LNCaP clone FGC (cell line): Measurements from ENCODE around the gene MAGEA3.
"Not testable (repeated sequence)": the region's sequence is repeated elsewhere in the genome, so short reads cannot be mapped to it uniquely, and the experiment has no call there.

Experiments used
- DNase-seq: peaks from one replicate; pipeline ENCODE4 v3.0.0-alpha.2; 2011; ENCODE audit warnings: low read depth
- H3K4me3 ChIP-seq: 2 replicates; pipeline ENCODE4 v1.5.1; 2011; ENCODE audit warnings: mild to moderate bottlenecking, low read depth, low read length, control low read depth
- CTCF ChIP-seq: IDR thresholded peaks from 2 replicates; pipeline ENCODE4 v1.5.1; 2012; ENCODE audit warnings: mild to moderate bottlenecking; ENCODE audit not compliant: control insufficient read depth, insufficient read depth; ENCODE audit errors: extremely low read depth

Gene MAGEA3

DNA sequence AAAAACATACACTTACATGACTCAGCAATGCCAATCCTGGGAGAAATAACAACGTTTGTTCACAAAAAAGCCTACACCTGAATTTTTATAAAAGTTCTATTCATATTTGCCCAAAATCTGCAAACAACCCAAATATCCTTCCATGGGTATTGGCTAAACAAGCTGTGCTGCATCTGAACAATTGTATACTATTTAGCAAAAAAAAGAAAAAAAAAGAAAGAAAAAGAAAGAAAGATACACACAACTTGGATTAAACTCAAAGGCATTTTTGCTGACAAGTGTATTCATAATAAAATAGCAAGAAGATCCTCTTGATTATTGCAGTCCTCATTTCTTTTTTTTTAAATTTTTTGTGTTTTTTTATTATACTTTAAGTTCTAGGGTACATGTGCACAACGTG lies 24.5 kb upstream of the MAGEA3 start:
- DNase-seq, result no peak
- H3K4me3 ChIP-seq, result no peak overlapping the region
- no peak for TF ChIP-seq CTCF

- not testable (repeated sequence) for DNase-seq, H3K4me3 ChIP-seq
Measured at GRCh38 chrX:152674652-152675051, 23.9 kb upstream of the MAGEA3 start.

- not testable (repeated sequence) for H3K4me3 ChIP-seq, DNase-seq
Measured at GRCh38 chrX:152681012-152681411, 17.6 kb upstream of the MAGEA3 start.

DNA sequence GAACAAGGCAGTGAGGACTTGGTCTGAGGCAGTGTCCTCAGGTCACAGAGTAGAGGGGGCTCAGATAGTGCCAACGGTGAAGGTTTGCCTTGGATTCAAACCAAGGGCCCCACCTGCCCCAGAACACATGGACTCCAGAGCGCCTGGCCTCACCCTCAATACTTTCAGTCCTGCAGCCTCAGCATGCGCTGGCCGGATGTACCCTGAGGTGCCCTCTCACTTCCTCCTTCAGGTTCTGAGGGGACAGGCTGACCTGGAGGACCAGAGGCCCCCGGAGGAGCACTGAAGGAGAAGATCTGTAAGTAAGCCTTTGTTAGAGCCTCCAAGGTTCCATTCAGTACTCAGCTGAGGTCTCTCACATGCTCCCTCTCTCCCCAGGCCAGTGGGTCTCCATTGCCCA lies 1.8 kb downstream of the MAGEA3 start:
- DNase-seq, H3K4me3 ChIP-seq: not testable (repeated sequence)

DNA sequence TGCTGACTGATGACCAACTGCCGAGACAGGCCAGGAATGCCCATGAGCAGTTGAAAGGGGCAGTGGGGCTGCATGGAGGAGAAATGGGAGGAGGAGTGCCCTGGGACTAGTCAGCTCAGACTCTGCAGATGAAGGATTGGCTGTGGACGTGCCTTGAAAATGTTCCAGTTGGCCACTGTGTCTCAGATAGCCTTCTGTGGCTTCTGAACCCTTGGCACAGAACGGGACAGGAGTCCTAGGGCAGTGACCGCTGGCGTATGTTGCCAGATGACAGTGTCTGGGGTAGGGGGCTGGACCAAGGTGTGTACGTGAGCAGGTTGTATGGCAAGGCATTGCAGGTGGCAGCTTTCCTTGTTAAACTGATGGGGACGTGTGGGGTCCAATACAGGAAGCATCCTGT lies 7.9 kb downstream of the MAGEA3 start:
- not testable (repeated sequence) for H3K4me3 ChIP-seq, DNase-seq

- not testable (repeated sequence) for H3K4me3 ChIP-seq, DNase-seq
Measured at GRCh38 chrX:152709173-152709572, 10.6 kb downstream of the MAGEA3 start, which contains the start of gene CSAG2. TSS of gene CSAG2 (minus strand) at chrX:152709273. CDS start at chrX:152709112, 161 bp downstream.

DNA sequence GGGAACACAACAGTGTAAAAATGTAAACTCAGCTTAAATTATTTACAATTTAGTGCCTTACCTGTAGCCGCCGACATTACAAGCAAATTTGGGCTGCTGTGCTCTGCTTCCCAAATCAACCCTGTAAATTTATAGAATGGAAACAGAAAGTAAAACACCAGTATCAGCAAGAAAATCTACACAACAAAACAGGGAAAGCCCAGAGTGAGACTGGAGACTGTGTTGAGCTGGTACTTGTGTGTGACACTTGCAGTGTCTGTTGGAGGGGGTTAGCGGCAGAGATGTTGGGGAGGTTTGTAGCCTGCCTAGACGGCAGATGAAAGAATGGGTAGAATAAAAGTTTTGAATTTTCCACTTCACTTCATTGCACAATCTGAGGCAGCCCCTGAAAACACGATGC lies 14.6 kb downstream of the MAGEA3 start:
- DNase-seq, H3K4me3 ChIP-seq: not testable (repeated sequence)

DNA sequence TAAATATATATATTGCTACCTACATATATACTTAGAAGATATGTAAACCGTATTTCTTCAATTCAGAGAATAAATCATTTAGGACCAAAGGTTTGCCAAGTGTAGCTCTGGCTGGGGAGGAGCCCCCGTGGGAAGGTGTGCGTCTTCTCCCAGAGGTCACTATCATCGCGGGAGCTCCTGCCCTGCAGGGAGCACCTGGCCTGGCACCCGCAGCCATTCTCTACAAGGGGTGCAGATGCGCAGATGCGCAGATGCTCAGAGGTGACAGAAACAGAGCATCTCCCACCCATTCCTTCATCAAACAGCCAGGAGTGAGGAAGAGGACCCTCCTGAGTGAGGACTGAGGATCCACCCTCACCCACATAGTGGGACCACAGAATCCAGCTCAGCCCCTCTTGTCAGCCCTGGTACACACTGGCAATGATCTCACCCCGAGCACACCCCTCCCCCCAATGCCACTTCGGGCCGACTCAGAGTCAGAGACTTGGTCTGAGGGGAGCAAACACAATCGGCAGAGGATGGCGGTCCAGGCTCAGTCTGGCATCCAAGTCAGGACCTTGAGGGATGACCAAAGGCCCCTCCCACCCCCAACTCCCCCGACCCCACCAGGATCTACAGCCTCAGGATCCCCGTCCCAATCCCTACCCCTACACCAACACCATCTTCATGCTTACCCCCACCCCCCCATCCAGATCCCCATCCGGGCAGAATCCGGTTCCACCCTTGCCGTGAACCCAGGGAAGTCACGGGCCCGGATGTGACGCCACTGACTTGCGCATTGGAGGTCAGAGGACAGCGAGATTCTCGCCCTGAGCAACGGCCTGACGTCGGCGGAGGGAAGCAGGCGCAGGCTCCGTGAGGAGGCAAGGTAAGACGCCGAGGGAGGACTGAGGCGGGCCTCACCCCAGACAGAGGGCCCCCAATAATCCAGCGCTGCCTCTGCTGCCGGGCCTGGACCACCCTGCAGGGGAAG lies 15.5 kb downstream of the MAGEA3 start, which contains the start of gene MAGEA2B:
Gene MAGEA2B (plus strand): TSS at position 814 of the 973 bp plus-strand sequence. CDS start 2,479 bp downstream, outside the sequence.
- DNase-seq, H3K4me3 ChIP-seq: not testable (repeated sequence)

GRCh38 chrX:152725409-152725808 lies 26.8 kb downstream of the MAGEA3 start:
- DNase-seq, result no peak
- TF ChIP-seq CTCF, result no peak

DNA sequence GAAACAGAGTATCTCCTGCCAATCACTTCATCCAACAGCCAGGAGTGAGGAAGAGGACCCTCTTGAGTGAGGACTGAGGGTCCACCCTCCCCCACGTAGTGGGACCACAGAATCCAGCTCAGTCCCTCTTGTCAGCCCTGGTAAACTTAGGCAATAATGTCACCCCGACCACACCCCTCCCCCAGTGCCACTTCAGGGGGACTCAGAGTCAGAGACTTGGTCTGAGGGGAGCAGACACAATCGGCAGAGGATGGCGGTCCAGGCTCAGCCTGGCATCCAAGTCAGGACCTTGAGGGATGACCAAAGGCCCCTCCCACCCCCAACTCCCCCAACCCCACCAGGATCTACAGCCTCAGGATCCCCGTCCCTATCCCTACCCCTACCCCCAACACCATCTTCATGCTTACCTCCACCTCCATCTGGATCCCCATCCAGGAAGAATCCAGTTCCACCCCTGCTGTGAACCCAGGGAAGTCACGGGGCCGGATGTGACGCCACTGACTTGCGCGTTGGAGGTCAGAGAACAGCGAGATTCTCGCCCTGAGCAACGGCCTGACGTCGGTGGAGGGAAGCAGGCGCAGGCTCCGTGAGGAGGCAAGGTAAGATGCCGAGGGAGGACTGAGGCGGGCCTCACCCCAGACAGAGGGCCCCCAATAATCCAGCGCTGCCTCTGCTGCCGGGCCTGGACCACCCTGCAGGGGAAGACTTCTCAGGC lies 34.8 kb downstream of the MAGEA3 start, which contains the start of the genes CSAG1 and MAGEA12:
Gene CSAG1 (minus strand): TSS at position 461 of the 715 bp plus-strand sequence. CDS start 1,261 bp downstream, outside the sequence.
Gene MAGEA12 (plus strand): TSS at position 497 of the 715 bp plus-strand sequence. CDS start 2,405 bp downstream, outside the sequence.
- H3K4me3 ChIP-seq, result peak within 1 kb of the TSS; percentile 91
- DNase-seq, result peak; percentile 74
- TF ChIP-seq CTCF, result no peak

More at GRCh38 chrX:152725409-152725808, 26.8 kb downstream of the MAGEA3 start:
- H3K4me3 ChIP-seq, result no peak overlapping the region

- H3K4me3 ChIP-seq, result peak overlapping the region; percentile 91
- DNase-seq, result not testable (repeated sequence)
Measured at GRCh38 chrX:152734143-152734858, 35.7 kb downstream of the MAGEA3 start.
